NCI-H82 treated with DMSO at 0.1 percent for 48 hours (cell line): ENCODE results near the gene KATNB1.
"Not testable (repeated sequence)": the region's sequence is repeated elsewhere in the genome, so short reads cannot be mapped to it uniquely, and the experiment has no call there.

Experiments used
- DNase-seq: peaks from one replicate; lab custom pipeline; 2025; ENCODE audit not compliant: unreplicated experiment; lab: John Stamatoyannopoulos, UW

The KATNB1 gene

GRCh38 chr16:57741660-57742191, 6.2 kb downstream of the KATNB1 start:
- peak; percentile 75 for DNase-seq

DNA sequence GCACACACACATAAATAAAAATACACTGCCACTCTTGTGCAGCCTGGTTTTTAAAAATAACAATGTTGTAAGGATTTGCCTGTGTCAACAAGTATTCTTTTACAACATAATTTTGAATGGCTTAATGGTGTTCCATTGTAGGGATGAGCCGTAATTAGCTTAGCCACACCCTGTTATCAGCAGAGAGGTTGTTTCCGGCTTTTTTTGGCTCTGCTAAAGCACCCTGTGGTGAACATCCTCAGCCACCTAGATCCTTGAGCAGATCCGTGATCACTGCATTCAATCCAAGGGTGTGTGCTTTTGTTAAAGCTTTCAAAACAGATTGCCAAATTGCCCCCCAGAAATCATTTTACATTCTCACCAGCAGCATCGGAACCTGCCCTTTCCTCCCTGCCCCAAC, 7.0 kb downstream of the KATNB1 start:
- no peak for DNase-seq

DNA sequence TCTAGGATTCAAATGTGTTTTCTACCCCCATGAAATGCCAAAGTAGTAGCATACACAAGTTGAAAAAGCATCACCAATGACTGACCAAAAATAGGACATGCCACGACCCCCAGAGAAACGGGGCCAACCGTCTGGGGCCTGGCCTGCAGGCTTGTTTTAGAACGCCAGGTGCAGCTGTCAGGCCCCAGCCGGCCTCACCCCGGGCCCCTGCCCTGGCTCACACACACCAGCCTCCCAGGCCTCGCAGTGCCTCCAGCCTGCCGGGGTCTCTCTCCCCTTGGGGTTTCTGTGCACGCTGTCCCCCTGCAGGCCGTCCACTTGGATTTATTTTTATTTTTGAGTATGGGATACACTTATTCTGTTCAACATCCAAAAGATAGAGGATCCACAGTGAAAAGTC, 7.9 kb downstream of the KATNB1 start:
- no peak for DNase-seq

DNA sequence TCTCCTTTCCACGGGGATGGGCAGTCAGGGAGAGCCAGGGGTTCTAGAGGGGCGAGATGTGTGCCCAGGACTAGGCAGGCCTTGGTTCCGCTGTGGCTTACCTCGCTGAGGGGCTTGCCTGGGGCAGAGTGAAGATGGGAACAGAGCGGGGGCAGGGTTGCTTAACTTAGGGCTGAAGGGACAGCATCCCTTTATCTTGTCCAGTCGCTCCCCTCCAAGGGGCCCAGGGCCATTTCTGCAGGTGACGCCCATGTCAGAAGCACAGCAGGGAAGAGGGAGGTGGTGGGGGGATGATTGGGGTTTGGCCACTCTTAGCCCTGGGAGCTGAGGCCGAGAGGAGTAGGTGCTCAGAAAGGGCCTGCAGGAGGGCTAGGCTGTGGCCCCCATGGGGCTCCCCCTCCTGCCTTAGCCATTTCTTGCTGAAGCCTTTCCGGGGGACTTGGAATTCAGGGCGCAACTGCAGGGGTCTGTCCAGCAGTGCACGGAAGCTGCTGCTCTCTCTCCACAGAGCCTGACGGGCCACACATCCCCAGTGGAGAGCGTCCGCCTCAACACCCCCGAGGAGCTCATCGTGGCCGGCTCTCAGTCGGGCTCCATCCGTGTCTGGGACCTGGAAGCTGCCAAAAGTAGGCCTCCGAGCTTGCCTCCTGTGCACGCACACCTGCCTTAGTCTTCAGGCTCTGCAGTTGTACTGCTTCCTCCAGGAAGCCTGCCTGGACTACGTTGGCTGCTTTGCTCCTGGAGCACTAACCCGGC, 8.5 kb downstream of the KATNB1 start:
- DNase-seq, result no peak

- DNase-seq, result no peak
Measured at GRCh38 chr16:57744642-57744903, 9.0 kb downstream of the KATNB1 start.

DNA sequence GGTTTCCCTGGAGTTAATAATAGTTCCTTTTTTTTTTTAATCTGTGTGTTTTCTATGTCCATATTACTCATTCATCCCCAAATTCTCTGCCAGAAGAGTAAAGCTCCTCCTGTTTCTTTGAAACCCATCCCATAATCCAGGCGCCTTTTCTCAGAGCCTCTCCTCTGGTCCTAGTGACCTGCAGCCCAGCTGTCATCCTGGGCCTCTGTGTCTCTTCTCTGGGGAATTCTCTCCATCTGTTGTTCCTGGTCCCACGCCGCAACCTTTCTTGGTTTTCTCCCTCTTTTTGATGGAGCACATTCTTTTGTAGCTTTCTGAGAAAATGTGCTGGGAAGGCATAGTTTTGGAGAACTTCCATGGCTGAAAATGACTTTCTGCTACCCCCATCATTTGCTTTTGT, 10.2 kb downstream of the KATNB1 start:
- DNase-seq, result peak; percentile 23

DNA sequence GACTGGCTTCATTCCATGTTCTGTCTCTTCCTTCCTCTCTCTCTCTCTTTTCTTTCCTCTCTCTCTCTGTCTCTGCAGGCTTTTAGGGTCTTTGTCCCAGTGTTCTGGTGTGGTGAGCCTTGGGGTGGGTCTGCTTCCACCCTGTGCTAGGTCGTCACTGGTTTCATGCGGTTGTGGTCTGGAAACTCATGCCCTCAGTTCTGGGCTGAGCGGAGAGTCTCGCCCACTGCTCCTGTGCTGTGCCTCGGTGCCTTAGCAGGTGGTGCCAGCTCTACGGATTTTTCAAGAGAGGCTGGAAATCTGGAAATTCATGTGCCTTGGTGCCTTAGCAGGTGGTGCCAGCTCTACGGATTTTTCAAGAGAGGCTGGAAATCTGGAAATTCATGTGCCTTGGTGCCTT, 10.7 kb downstream of the KATNB1 start:
- DNase-seq, result not testable (repeated sequence)

GRCh38 chr16:57747091-57747490, 11.5 kb downstream of the KATNB1 start:
- no peak for DNase-seq

- no peak for DNase-seq
Measured at GRCh38 chr16:57747496-57747895, 11.9 kb downstream of the KATNB1 start.

DNA sequence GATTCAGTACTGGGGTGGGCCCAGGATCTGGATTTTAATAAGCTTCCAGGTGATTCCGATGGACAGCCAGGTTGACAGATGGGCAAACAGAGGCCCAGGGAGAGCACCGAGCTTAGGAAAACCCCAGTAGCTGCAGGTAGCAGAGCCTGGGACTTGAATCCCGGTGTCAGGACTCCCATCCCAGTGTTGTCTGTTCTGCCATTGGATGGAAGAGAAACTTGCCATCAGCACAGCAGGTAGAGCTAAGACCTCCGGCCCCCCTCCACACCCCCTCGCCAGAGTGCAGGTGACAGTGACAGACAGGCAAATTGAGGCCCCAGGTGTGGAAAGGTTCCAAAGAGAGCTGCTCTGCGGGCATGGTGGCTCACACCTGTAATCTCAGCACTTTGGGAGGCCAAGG, 12.4 kb downstream of the KATNB1 start:
- DNase-seq, result no peak

- DNase-seq, result no peak
Measured at GRCh38 chr16:57748596-57748995, 13.0 kb downstream of the KATNB1 start.

DNA sequence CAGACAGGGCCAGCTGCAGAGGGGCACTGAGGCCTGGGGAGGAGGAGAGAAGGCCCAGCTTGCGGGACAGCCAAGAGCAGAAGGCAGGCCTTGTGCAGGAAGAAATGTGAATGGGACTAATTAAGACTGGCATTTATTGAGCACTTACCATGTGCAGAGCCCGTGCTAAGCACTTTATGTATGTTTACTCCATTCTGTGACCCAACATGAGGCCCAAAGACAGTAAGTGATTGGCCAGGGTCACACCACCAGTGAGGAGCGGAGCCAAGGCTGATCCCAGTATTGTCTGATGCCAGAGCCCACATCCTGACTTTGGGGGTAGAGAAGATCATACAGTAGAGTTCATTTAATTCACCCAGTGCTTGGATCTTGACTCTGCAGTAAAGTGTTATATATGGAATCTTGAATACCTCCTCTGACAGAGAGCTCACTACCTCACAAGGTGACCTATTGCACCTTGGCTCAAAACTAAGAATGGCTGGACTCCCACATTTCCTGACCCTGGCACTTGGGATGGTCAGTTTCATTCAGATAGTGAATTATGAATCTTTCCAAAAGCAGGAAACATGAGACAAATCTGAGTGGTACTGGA, 13.6 kb downstream of the KATNB1 start:
- no peak for DNase-seq

DNA sequence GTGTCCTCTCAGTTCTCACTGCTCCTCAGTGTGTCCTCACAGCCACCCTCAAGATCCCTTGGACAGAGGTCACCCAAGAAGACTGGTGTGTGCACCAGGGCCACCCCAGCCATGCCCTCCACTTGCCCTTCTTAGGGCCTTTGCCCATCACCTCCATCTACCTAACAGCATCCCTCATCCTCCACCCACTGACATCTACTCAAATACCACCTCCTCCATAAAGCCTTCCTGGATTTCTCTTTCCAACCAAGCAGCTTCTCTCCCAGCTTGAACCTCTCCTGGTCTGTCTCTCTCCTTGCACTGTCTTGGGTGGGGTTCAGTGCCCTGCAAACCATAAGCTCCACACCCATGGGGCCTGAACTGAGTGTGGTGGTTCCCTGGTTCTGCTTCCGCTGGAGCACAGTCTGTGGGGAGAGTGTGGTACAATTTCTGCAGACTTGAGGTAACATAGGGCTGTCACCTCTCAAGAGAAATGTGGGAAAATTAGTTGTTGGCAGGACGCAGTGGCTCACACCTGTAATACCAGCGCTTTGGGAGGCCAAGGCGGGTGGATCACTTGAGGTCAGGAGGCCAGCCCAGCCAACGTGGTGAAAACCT, 14.4 kb downstream of the KATNB1 start:
- DNase-seq, result no peak

DNA sequence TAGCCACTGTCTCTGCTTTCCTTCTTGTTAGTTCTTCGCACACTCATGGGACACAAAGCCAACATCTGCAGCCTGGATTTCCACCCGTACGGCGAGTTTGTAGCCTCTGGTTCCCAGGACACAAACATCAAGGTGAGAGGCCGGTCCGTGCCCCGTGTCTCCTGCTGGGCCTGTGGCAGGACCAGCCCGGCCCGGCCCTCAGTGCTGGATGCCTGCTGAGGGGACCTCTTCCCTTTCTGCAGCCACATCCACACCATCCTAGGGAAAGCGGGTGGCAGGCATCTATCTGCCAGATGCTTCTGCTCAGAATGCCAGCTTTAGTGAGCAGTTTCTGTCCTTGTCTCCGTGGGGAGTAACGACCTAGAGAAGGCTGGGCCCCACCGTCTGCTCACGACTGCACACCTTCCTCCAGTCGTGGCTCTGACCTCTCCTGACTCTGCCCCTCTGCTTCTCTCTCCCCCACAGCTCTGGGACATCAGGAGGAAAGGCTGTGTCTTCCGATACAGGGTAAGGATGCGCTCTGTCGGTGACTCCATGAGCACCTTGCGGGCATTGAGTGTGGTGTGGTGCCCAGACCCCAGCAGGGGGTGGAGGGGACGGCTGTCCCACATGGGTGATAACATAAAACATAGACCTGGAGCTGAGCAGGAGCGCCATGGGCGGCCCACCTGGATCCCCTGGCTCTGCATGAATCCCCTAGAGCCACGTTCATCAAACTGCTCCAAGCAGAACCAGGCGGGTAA, 15.4 kb downstream of the KATNB1 start:
- DNase-seq, result no peak

- no peak for DNase-seq
Measured at GRCh38 chr16:57751539-57752202, 16.1 kb downstream of the KATNB1 start.

DNA sequence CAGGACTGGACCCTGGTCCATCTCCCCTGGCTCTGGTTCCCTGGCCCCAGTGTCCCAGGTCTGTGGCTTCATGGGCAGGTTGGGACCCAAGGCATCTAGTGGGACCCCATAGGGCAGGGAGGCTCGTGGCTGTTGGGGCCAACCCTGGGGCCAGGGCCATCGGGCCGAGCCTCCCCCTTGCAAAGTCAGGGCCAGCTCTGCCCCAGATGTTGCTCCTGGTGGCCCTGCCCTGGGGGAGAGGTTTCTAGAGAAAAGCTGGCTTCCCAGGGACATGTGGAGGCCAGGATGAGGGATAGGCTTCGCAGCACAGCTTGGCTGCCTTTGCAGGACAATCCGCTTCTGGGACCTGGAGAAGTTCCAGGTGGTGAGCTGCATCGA, 16.6 kb downstream of the KATNB1 start:
- DNase-seq, result no peak

- no peak for DNase-seq
Measured at GRCh38 chr16:57752581-57753447, 17.2 kb downstream of the KATNB1 start.

DNA sequence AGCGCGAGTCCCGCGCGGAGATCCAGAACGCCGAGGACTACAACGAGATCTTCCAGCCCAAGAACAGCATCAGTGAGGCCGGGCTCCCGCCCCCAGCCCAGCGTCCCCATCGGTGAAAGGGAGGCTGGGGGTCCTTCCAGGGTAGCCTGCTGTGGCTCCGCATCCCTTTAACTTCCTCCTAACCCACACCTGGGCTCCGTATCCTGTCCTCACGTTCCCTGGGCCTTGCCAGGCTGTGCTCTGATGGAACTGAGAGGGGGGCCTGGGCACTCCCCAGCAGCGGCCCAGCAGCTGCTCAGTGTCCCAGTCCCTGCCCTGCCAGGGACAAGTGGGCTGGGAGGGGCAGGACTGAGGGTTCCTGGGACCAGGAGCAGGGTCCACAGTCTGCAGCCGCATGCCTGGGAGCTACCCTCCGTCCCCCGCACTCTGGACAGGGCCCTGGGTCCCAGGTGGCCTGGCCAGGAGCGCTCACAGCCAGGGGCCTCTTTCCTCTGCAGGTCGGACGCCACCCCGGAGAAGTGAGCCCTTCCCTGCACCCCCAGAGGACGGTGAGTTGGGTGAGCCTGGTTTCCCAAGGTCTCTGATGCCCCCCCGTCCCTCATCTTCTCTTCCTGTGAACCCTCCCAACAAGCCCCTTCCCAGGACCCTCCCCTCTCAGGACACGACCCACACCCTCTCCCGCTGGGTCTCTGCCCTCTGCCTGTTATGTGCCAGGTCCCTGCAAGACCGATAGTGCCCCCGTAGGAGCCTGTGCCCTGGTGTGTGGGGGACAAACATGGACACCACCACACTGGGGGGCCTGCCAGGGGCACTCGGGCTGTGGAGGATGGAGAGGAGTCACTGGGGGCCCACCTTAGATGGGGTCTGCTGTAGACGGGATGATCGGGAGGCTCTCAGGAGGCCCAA, 18.1 kb downstream of the KATNB1 start:
- DNase-seq, result no peak

GRCh38 chr16:57754354-57755060, 18.9 kb downstream of the KATNB1 start:
- DNase-seq, result no peak
